ENCODE results near the gene SRD5A3.

SRD5A3 gene

DNA sequence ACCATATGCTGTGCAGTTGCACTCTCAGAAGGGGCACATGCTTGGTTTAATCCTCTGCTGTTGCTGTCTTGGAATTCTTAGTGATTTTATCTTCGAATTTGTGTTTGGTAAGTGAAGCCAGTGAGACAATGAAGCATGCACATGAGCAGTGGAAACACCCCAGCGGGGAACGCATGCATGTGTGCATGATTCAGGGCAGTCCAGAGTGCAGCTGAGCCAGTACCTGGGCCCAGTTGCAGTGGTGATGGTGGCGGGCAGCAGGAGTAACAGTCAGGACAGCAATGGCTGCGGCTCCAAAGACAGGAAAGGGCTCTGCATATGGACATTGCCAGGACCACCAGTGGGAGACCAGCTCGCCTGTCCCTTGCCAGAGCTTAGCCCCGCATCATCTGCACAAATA lies 35.5 kb downstream of the SRD5A3 start:
- no peak overlapping the region for H4K8ac ChIP-seq (ENCODE audit: low read depth, low read length)
- H2BK120ac ChIP-seq (ENCODE audit: low read depth, low read length): no peak overlapping the region
- no peak overlapping the region for H4K5ac ChIP-seq (ENCODE audit: low read length)
- no peak for DNase-seq
- H3K9ac ChIP-seq (ENCODE audit: low read length): no peak overlapping the region
- H3K56ac ChIP-seq (ENCODE audit: low read length): peak overlapping the region; percentile 18
- H3K4ac ChIP-seq (ENCODE audit: low read depth, low read length): no peak overlapping the region
- H3K36me3 ChIP-seq (ENCODE audit: control insufficient read depth, insufficient read depth, low read length): no peaks in the 10 kb centered on the region
- no CpG with 5 or more reads among the region's 7 CpGs for WGBS (ENCODE audit: extremely low coverage, insufficient coverage, low lambda C conversion rate)
- H2AK5ac ChIP-seq (ENCODE audit: low read length): no peak overlapping the region
- no peak overlapping the region for H3K18ac ChIP-seq (ENCODE audit: low read length)
- no peak overlapping the region for H3K27ac ChIP-seq (ENCODE audit: low read depth, low read length)
- H2BK5ac ChIP-seq (ENCODE audit: low read length): no peak overlapping the region
- H3K27me3 ChIP-seq (ENCODE audit: insufficient read depth, low read length, poor library complexity): no peaks in the 10 kb centered on the region
- no peaks in the 10 kb centered on the region for H3K79me1 ChIP-seq (ENCODE audit: low read length)
- no peaks in the 10 kb centered on the region for H3K4me1 ChIP-seq (ENCODE audit: control insufficient read depth, low read depth, low read length)
- no peak overlapping the region for H2BK15ac ChIP-seq (replicated peaks; ENCODE audit: low read depth)
- no peak overlapping the region for H3K4me2 ChIP-seq (ENCODE audit: low read length)
- peak overlapping the region; percentile 6 for H3K23ac ChIP-seq (ENCODE audit: low read length)
- no peaks in the 10 kb centered on the region for H3K79me2 ChIP-seq (ENCODE audit: control insufficient read depth, insufficient read depth, low read length)
- no peak overlapping the region for H3K4me3 ChIP-seq (ENCODE audit: low read length)

DNA sequence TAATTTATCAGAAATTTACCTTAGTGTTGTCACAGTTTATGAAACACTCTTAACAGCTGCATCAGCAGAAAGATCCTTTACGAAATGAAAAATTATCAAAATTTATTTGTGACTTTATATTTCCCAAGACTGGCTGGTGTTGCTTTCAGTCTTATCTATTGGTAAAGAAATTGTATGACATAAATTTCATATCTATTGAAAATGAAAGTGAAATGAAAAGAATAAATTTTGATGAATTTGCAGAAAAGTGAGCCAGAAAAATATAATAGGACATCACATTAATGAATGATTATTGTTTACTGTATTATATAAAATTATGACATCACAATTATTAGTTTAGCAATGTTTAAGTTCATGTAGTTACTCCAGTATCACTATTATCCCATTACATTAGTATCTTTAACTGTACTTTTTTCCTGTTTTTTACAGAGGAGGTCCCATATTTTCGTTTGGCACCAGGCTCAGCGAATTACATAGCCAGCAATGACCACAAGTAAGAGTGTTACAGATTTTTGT lies 36.5 kb downstream of the SRD5A3 start:
- Histone ChIP-seq H3K4me1 (ENCODE audit: control insufficient read depth, low read depth, low read length) (no peaks in the 10 kb centered on the region), H3K4ac (ENCODE audit: low read depth, low read length) (no peak overlapping the region), H3K23ac (ENCODE audit: low read length) (no peak overlapping the region), H4K8ac (ENCODE audit: low read depth, low read length) (no peak overlapping the region), H3K56ac (ENCODE audit: low read length) (no peak overlapping the region), H2BK15ac (replicated peaks; ENCODE audit: low read depth) (no peak overlapping the region), H3K27me3 (ENCODE audit: insufficient read depth, low read length, poor library complexity) (no peaks in the 10 kb centered on the region), H3K4me2 (ENCODE audit: low read length) (no peak overlapping the region), H3K79me2 (ENCODE audit: control insufficient read depth, insufficient read depth, low read length) (no peaks in the 10 kb centered on the region), H3K36me3 (ENCODE audit: control insufficient read depth, insufficient read depth, low read length) (no peaks in the 10 kb centered on the region), H3K27ac (ENCODE audit: low read depth, low read length) (no peak overlapping the region), H2BK120ac (ENCODE audit: low read depth, low read length) (no peak overlapping the region), H2AK5ac (ENCODE audit: low read length) (no peak overlapping the region), H2BK5ac (ENCODE audit: low read length) (no peak overlapping the region), H3K9ac (ENCODE audit: low read length) (no peak overlapping the region), H4K5ac (ENCODE audit: low read length) (no peak overlapping the region), H3K18ac (ENCODE audit: low read length) (no peak overlapping the region), H3K4me3 (ENCODE audit: low read length) (no peak overlapping the region), H3K79me1 (ENCODE audit: low read length) (no peaks in the 10 kb centered on the region)
- DNase-seq: no peak
- WGBS (ENCODE audit: extremely low coverage, insufficient coverage, low lambda C conversion rate): no CpG with 5 or more reads among the region's 3 CpGs

DNA sequence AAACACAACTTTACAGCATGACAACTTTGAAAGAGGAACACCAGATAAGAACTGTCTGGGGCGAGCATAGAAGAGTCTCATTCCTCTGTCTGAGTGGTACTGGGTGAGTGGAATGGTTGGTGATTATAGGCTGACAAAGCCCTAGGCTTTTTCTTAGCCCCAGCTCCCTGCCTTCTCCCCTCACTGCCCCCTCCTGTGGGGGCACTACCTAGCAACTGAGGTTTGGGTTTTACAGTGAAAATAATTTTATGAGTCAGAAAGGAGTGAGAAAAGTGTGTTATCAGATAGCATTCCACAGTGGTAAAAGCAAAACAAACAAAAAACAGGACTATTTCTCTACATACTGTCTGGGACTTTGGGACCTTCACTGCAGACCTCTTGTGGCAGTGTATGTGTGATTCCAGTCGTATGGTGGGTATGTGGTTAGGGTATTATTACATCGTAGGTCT lies 39.2 kb downstream of the SRD5A3 start:
- H3K4me1 ChIP-seq (ENCODE audit: control insufficient read depth, low read depth, low read length): no peaks in the 10 kb centered on the region
- no peak overlapping the region for H3K4ac ChIP-seq (ENCODE audit: low read depth, low read length)
- no peak overlapping the region for H4K5ac ChIP-seq (ENCODE audit: low read length)
- no peaks in the 10 kb centered on the region for H3K79me1 ChIP-seq (ENCODE audit: low read length)
- H3K9ac ChIP-seq (ENCODE audit: low read length): no peak overlapping the region
- no peaks in the 10 kb centered on the region for H3K36me3 ChIP-seq (ENCODE audit: control insufficient read depth, insufficient read depth, low read length)
- H2BK15ac ChIP-seq (replicated peaks; ENCODE audit: low read depth): no peak overlapping the region
- DNase-seq: no peak
- H3K23ac ChIP-seq (ENCODE audit: low read length): no peak overlapping the region
- no peak overlapping the region for H3K56ac ChIP-seq (ENCODE audit: low read length)
- H3K18ac ChIP-seq (ENCODE audit: low read length): no peak overlapping the region
- H3K4me3 ChIP-seq (ENCODE audit: low read length): no peak overlapping the region
- no peaks in the 10 kb centered on the region for H3K79me2 ChIP-seq (ENCODE audit: control insufficient read depth, insufficient read depth, low read length)
- no peak overlapping the region for H2BK120ac ChIP-seq (ENCODE audit: low read depth, low read length)
- H3K27me3 ChIP-seq (ENCODE audit: insufficient read depth, low read length, poor library complexity): no peaks in the 10 kb centered on the region
- no peak overlapping the region for H3K4me2 ChIP-seq (ENCODE audit: low read length)
- no peak overlapping the region for H3K27ac ChIP-seq (ENCODE audit: low read depth, low read length)
- WGBS (ENCODE audit: extremely low coverage, insufficient coverage, low lambda C conversion rate): no CpG with 5 or more reads among the region's 3 CpGs
- no peak overlapping the region for H2BK5ac ChIP-seq (ENCODE audit: low read length)
- H4K8ac ChIP-seq (ENCODE audit: low read depth, low read length): no peak overlapping the region
- no peak overlapping the region for H2AK5ac ChIP-seq (ENCODE audit: low read length)

DNA sequence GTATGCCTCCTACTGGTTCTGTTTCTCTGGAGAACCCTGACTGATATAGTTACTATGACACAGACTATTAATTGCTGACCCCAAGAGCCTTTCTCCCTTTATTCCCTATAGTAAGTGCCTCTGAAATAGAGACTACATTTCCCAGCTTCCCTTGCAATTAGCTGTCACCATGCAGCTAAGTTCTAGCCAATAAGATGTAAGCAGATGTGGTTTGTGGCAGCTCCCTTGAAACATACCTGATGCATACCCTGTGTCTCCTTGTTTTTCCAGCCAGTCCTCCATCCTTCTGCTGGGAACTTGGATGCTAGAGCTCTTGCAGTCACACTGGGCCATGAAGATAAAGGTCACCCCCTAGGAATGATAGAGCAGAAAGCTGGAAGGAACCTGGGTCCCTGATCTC lies 40.0 kb downstream of the SRD5A3 start:
- no peaks in the 10 kb centered on the region for H3K79me1 ChIP-seq (ENCODE audit: low read length)
- H2BK5ac ChIP-seq (ENCODE audit: low read length): no peak overlapping the region
- H3K4me3 ChIP-seq (ENCODE audit: low read length): no peak overlapping the region
- no peak overlapping the region for H3K9ac ChIP-seq (ENCODE audit: low read length)
- H3K56ac ChIP-seq (ENCODE audit: low read length): no peak overlapping the region
- no peaks in the 10 kb centered on the region for H3K36me3 ChIP-seq (ENCODE audit: control insufficient read depth, insufficient read depth, low read length)
- no peaks in the 10 kb centered on the region for H3K79me2 ChIP-seq (ENCODE audit: control insufficient read depth, insufficient read depth, low read length)
- H4K8ac ChIP-seq (ENCODE audit: low read depth, low read length): no peak overlapping the region
- no peak overlapping the region for H2BK15ac ChIP-seq (replicated peaks; ENCODE audit: low read depth)
- no peak overlapping the region for H2AK5ac ChIP-seq (ENCODE audit: low read length)
- DNase-seq: peak; percentile 78
- H3K4ac ChIP-seq (ENCODE audit: low read depth, low read length): no peak overlapping the region
- H2BK120ac ChIP-seq (ENCODE audit: low read depth, low read length): no peak overlapping the region
- no peak overlapping the region for H4K5ac ChIP-seq (ENCODE audit: low read length)
- H3K27me3 ChIP-seq (ENCODE audit: insufficient read depth, low read length, poor library complexity): no peaks in the 10 kb centered on the region
- no peak overlapping the region for H3K18ac ChIP-seq (ENCODE audit: low read length)
- no peak overlapping the region for H3K4me2 ChIP-seq (ENCODE audit: low read length)
- no peaks in the 10 kb centered on the region for H3K4me1 ChIP-seq (ENCODE audit: control insufficient read depth, low read depth, low read length)
- H3K27ac ChIP-seq (ENCODE audit: low read depth, low read length): no peak overlapping the region
- no peak overlapping the region for H3K23ac ChIP-seq (ENCODE audit: low read length)

DNA sequence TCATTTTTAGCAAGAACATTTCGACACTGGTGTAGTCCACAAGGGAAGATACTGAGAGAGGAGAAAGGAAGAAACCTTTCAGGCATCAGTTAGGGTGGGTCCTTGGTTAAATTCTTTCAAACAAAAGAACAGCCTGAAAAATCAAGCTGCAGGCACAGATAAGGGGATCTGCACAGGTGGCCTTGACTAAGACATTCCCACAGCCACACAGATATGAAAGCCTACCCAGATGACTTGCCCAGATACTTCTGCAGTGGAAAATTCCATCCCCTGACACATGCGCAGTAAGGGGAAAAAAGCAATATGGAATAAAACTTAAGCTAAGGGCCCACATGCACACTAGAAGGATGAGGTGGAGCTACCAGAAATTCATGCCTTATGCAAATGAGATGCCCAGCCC lies 40.8 kb downstream of the SRD5A3 start:
- Histone ChIP-seq H3K9ac (ENCODE audit: low read length) (no peak overlapping the region), H4K8ac (ENCODE audit: low read depth, low read length) (no peak overlapping the region), H2BK5ac (ENCODE audit: low read length) (no peak overlapping the region), H3K27ac (ENCODE audit: low read depth, low read length) (no peak overlapping the region), H3K18ac (ENCODE audit: low read length) (no peak overlapping the region), H3K56ac (ENCODE audit: low read length) (no peak overlapping the region), H3K4ac (ENCODE audit: low read depth, low read length) (no peak overlapping the region), H2BK120ac (ENCODE audit: low read depth, low read length) (no peak overlapping the region), H3K4me3 (ENCODE audit: low read length) (no peak overlapping the region), H3K36me3 (ENCODE audit: control insufficient read depth, insufficient read depth, low read length) (no peaks in the 10 kb centered on the region), H3K79me2 (ENCODE audit: control insufficient read depth, insufficient read depth, low read length) (no peaks in the 10 kb centered on the region), H3K4me2 (ENCODE audit: low read length) (no peak overlapping the region), H3K27me3 (ENCODE audit: insufficient read depth, low read length, poor library complexity) (no peaks in the 10 kb centered on the region), H3K4me1 (ENCODE audit: control insufficient read depth, low read depth, low read length) (no peaks in the 10 kb centered on the region), H3K23ac (ENCODE audit: low read length) (no peak overlapping the region), H2AK5ac (ENCODE audit: low read length) (no peak overlapping the region), H2BK15ac (replicated peaks; ENCODE audit: low read depth) (no peak overlapping the region), H3K79me1 (ENCODE audit: low read length) (no peaks in the 10 kb centered on the region), H4K5ac (ENCODE audit: low read length) (no peak overlapping the region)
- WGBS (ENCODE audit: extremely low coverage, insufficient coverage, low lambda C conversion rate): no CpG with 5 or more reads among the region's 2 CpGs
- DNase-seq: no peak

Measured in mesendoderm (in vitro differentiated cells).